A549 (cell line): Measurements from ENCODE around the gene PLCXD3. TPM values are rescaled to one million over a fixed set of nuclear protein-coding genes. Genes with fewer than 3 reads are reported as not detected.

Experiments
- BCL3 ChIP-seq: fragments of >200 bp; sonication (Bioruptor Twin); formaldehyde crosslinking; IDR thresholded peaks from 3 replicates; pipeline ENCODE4 v1.6.1; 2016
- BHLHE40 ChIP-seq: IDR thresholded peaks from 2 replicates; pipeline ENCODE4 v1.6.1; 2012; ENCODE audit warnings: low read depth, low read length, inconsistent platforms
- CBX2 ChIP-seq: fragments of 200-600 bp; sonication (generic); IDR thresholded peaks from 2 replicates; pipeline ENCODE4 v1.6.1; 2016; ENCODE audit warnings: low read depth, mild to moderate bottlenecking, borderline replicate concordance
- CBX8 ChIP-seq: fragments of 200-600 bp; sonication (generic); IDR thresholded peaks from 2 replicates; pipeline ENCODE4 v1.6.1; 2016
- CHD2 ChIP-seq: fragments of 150-350 bp; IDR thresholded peaks from 2 replicates; pipeline ENCODE4 v1.6.1; 2014; ENCODE audit warnings: low read length; ENCODE audit not compliant: partially characterized antibody
- CTCF ChIP-seq: fragments of >200 bp; sonication (Bioruptor Twin); formaldehyde crosslinking; IDR thresholded peaks from 3 replicates; pipeline ENCODE4 v1.5.1; 2016
- E2F6 ChIP-seq: IDR thresholded peaks from 2 replicates; pipeline ENCODE4 v1.6.1; 2012; ENCODE audit warnings: low read depth, borderline replicate concordance
- ELK1 ChIP-seq: fragments of 150-350 bp; IDR thresholded peaks from 2 replicates; pipeline ENCODE4 v1.6.1; 2014; ENCODE audit warnings: low read depth, mild to moderate bottlenecking, low read length
- EP300 ChIP-seq, 2 experiments: fragments of >200 bp; sonication (Bioruptor Twin); formaldehyde crosslinking; IDR thresholded peaks; 2 replicates in 1 of 2; 3 replicates in 1 of 2; pipeline ENCODE4 v1.6.1; 2016 to 2017
- ESRRA ChIP-seq: fragments of 150-350 bp; IDR thresholded peaks from 2 replicates; pipeline ENCODE4 v1.6.1; 2014; ENCODE audit warnings: mild to moderate bottlenecking, low read length, borderline replicate concordance
- FOSB ChIP-seq: fragments of 250-450 bp; sonication (Bioruptor Pico); IDR thresholded peaks from 2 replicates; pipeline ENCODE4 v1.5.0; 2020; ENCODE audit warnings: mild to moderate bottlenecking, moderate library complexity
- GATA3 ChIP-seq: IDR thresholded peaks from 2 replicates; pipeline ENCODE4 v1.6.1; 2012; ENCODE audit warnings: borderline replicate concordance
- HES2 ChIP-seq: fragments of >200 bp; sonication (Bioruptor Twin); formaldehyde crosslinking; IDR thresholded peaks from 2 replicates; pipeline ENCODE4 v1.6.1; 2016
- HEYL ChIP-seq: fragments of 250-450 bp; sonication (Bioruptor Pico); IDR thresholded peaks from 2 replicates; pipeline ENCODE4 v1.8.0; 2021; ENCODE audit warnings: mild to moderate bottlenecking, moderate library complexity
- HMGXB4 ChIP-seq: fragments of 250-450 bp; sonication (Bioruptor Pico); IDR thresholded peaks from 2 replicates; pipeline ENCODE4 v1.5.0; 2021; ENCODE audit warnings: mild to moderate bottlenecking, moderate library complexity, borderline replicate concordance
- HOXB13 ChIP-seq: fragments of 250-450 bp; sonication (Bioruptor Pico); IDR thresholded peaks from 2 replicates; pipeline ENCODE4 v1.5.0; 2020; ENCODE audit warnings: low read depth, mild to moderate bottlenecking, moderate library complexity
- JUN ChIP-seq, 2 experiments: fragments of >200 bp; sonication (Bioruptor Twin); formaldehyde crosslinking; IDR thresholded peaks; 2 replicates in 1 of 2; 3 replicates in 1 of 2; pipeline ENCODE4 v1.6.1; 2016 to 2017
- JUNB ChIP-seq: fragments of >200 bp; sonication (Bioruptor Twin); formaldehyde crosslinking; IDR thresholded peaks from 2 replicates; pipeline ENCODE4 v1.6.1; 2016
- MAX ChIP-seq: IDR thresholded peaks from 2 replicates; pipeline ENCODE4 v1.6.1; 2012
- NFE2L2 ChIP-seq: fragments of 150-350 bp; conservative IDR thresholded peaks from 2 replicates; pipeline ENCODE4 v1.6.1; 2014; ENCODE audit warnings: low read length
- NR3C1 ChIP-seq: fragments of >200 bp; sonication (Bioruptor Twin); formaldehyde crosslinking; IDR thresholded peaks from 3 replicates; pipeline ENCODE4 v1.6.1; 2017
- PBX3 ChIP-seq: IDR thresholded peaks from 2 replicates; pipeline ENCODE4 v1.6.1; 2012
- PHF8 ChIP-seq: fragments of 200-600 bp; sonication (generic); IDR thresholded peaks from 2 replicates; pipeline ENCODE4 v1.6.1; 2016; ENCODE audit warnings: low read depth, mild to moderate bottlenecking, antibody characterized with exemption, moderate library complexity, borderline replicate concordance
- RAD21 ChIP-seq, 2 experiments: fragments of >200 bp in 1 of 2; sonication (Bioruptor Twin) in 1 of 2; formaldehyde crosslinking in 1 of 2; IDR thresholded peaks in 1 of 2; conservative IDR thresholded peaks in 1 of 2; 2 replicates in 1 of 2; 3 replicates in 1 of 2; pipeline ENCODE4 v1.6.1; 2012 to 2018; ENCODE audit warnings: inconsistent platforms in 1 of 2
- RCOR1 ChIP-seq: fragments of 150-350 bp; IDR thresholded peaks from 2 replicates; pipeline ENCODE4 v1.6.1; 2014; ENCODE audit warnings: antibody characterized with exemption, low read length, low read depth
- REST ChIP-seq: fragments of 200-600 bp; sonication (generic); IDR thresholded peaks from 2 replicates; pipeline ENCODE4 v1.6.1; 2016; ENCODE audit warnings: antibody characterized with exemption, mild to moderate bottlenecking, moderate library complexity
- RFX5 ChIP-seq: fragments of 450-650 bp; IDR thresholded peaks from 2 replicates; pipeline ENCODE4 v1.7.1; 2014; ENCODE audit warnings: antibody characterized with exemption, mild to moderate bottlenecking, moderate library complexity
- SMC3 ChIP-seq: fragments of >200 bp; sonication (Bioruptor Twin); formaldehyde crosslinking; IDR thresholded peaks from 3 replicates; pipeline ENCODE4 v1.6.1; 2018; ENCODE audit warnings: inconsistent platforms
- TP53 ChIP-seq: fragments of 250-450 bp; sonication (Bioruptor Pico); IDR thresholded peaks from 2 replicates; pipeline ENCODE4 v1.5.0; 2021; ENCODE audit warnings: mild to moderate bottlenecking, moderate library complexity
- ZFP36 ChIP-seq: fragments of 450-650 bp; IDR thresholded peaks from 2 replicates; pipeline ENCODE4 v1.6.1; 2014; ENCODE audit warnings: borderline replicate concordance; ENCODE audit not compliant: partially characterized antibody
- ZNF302 ChIP-seq: fragments of 250-450 bp; sonication (Bioruptor Pico); IDR thresholded peaks from 2 replicates; pipeline ENCODE4 v1.9.0; 2021; ENCODE audit warnings: inconsistent platforms, mild to moderate bottlenecking, moderate library complexity
- polyA plus RNA-seq, 4 experiments: library from polyadenylated mRNA; depleted of rRNA in 3 of 4; stranded (reverse); fragments of >200 nt; fragmentation: RNase III in 1 of 4; extraction: RNeasy Plus Mini Kit Qiagen cat#74134 plus additional on column Dnase treatment in 1 of 4; gene quantifications; 2 replicates in 3 of 4; 3 replicates in 1 of 4; pipeline ENCODE4 v1.2.3, GENCODE V29; 2011 to 2017

PLCXD3 gene
- polyA plus RNA-seq, 2 of the 4 experiments (the other 2 are of a cell fraction): 1.2 to 1.6 TPM

GRCh38 chr5:41414598-41414997 is 95.8 kb downstream of the PLCXD3 start (continued):
- TF ChIP-seq MAX: peak; percentile 60; the same call in 1 of the 2 replicates
- no peak for TF ChIP-seq E2F6
- peak; percentile 33 to 67; a peak in 2 of 5 replicates for TF ChIP-seq EP300 (IDR thresholded peaks at IDR 0.05)
- no peak for TF ChIP-seq PHF8
- no peak for TF ChIP-seq CBX8
- TF ChIP-seq JUN (IDR thresholded peaks at IDR 0.05): peak; percentile 62 to 79; a peak in 3 of 5 replicates
- no peak for TF ChIP-seq ZNF302 (CRISPR knock-in tag)
- 0 out of 2 replicates have a peak, but pooled peaks have one; percentile 43 for TF ChIP-seq PBX3
- TF ChIP-seq BCL3: no peak
- TF ChIP-seq CBX2: no peak
- no peak for TF ChIP-seq ELK1
- TF ChIP-seq RAD21 (conservative IDR thresholded peaks at IDR 0.05 in 1 of 2, IDR thresholded peaks at IDR 0.05 in 1 of 2): peak in 1 of 2 experiments; percentile 36; a peak in 2 of 5 replicates
- no peak for TF ChIP-seq HOXB13
- TF ChIP-seq GATA3: peak; percentile 94
- TF ChIP-seq RCOR1: no peak
- no peak for TF ChIP-seq ESRRA
- TF ChIP-seq NR3C1: no peak
- no peak for TF ChIP-seq BHLHE40
- no peak for TF ChIP-seq FOSB
- TF ChIP-seq REST: no peak
- no peak for TF ChIP-seq HEYL (CRISPR knock-in tag)
- TF ChIP-seq TP53 (CRISPR knock-in tag): no peak
- peak; percentile 20; the same call in 1 of the 3 replicates for TF ChIP-seq SMC3
- no peak for TF ChIP-seq CHD2
- no peak for TF ChIP-seq RFX5
- TF ChIP-seq HES2: 0 out of 2 replicates have a peak, but pooled peaks have one; percentile 10
- no peak for TF ChIP-seq HMGXB4 (CRISPR knock-in tag)
- TF ChIP-seq JUNB: peak; percentile 91
- no peak for TF ChIP-seq ZFP36
- TF ChIP-seq CTCF: no peak
- no peak for TF ChIP-seq NFE2L2
